GM12874 (cell line): ENCODE data around the gene ITGB1.

ENCODE experiments used
- TF ChIP-seq, protein P1 (sequence below): IDR thresholded peaks from 2 replicates; pipeline ENCODE4 v1.5.1; 2011; ENCODE audit warnings: low read depth, mild to moderate bottlenecking, control low read depth, low read length, moderate library complexity; ENCODE audit not compliant: insufficient read depth

The ITGB1 gene

GRCh38 chr10:32958085-32959005 lies at the start of gene ITGB1:
ITGB1 (minus strand) TSS chr10:32958230; CDS start chr10:32935558, 22,672 bp downstream.
- TF ChIP-seq, protein P1, sequence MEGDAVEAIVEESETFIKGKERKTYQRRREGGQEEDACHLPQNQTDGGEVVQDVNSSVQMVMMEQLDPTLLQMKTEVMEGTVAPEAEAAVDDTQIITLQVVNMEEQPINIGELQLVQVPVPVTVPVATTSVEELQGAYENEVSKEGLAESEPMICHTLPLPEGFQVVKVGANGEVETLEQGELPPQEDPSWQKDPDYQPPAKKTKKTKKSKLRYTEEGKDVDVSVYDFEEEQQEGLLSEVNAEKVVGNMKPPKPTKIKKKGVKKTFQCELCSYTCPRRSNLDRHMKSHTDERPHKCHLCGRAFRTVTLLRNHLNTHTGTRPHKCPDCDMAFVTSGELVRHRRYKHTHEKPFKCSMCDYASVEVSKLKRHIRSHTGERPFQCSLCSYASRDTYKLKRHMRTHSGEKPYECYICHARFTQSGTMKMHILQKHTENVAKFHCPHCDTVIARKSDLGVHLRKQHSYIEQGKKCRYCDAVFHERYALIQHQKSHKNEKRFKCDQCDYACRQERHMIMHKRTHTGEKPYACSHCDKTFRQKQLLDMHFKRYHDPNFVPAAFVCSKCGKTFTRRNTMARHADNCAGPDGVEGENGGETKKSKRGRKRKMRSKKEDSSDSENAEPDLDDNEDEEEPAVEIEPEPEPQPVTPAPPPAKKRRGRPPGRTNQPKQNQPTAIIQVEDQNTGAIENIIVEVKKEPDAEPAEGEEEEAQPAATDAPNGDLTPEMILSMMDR = no peak

DNA sequence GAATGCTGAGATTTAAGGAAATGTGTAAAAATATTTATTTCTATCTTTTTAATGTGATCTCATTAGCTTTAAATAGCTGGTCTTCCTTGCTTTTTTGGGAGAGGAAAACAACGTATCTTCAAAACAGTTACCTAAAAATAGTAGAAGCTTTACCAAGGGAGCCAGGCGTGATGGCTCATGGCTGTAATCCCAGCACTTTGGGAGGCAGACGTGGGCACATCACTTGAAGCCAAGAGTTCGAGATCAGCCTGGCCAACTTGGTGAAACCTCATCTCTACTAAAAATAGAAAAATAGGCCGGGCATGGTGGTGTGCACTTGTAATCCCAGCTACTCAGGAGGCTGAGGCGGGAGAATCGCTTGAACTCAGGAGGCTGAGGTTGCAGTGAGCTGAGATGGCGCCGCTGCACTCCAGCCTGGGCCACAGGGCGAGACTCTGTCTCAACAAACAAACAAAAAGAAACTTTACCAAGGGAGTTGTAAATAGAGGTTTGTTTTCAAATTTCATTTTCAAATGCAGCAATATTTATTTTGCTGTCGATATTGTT lies 48.4 kb upstream of the ITGB1 start:
- TF ChIP-seq, protein P1 = no peak

DNA sequence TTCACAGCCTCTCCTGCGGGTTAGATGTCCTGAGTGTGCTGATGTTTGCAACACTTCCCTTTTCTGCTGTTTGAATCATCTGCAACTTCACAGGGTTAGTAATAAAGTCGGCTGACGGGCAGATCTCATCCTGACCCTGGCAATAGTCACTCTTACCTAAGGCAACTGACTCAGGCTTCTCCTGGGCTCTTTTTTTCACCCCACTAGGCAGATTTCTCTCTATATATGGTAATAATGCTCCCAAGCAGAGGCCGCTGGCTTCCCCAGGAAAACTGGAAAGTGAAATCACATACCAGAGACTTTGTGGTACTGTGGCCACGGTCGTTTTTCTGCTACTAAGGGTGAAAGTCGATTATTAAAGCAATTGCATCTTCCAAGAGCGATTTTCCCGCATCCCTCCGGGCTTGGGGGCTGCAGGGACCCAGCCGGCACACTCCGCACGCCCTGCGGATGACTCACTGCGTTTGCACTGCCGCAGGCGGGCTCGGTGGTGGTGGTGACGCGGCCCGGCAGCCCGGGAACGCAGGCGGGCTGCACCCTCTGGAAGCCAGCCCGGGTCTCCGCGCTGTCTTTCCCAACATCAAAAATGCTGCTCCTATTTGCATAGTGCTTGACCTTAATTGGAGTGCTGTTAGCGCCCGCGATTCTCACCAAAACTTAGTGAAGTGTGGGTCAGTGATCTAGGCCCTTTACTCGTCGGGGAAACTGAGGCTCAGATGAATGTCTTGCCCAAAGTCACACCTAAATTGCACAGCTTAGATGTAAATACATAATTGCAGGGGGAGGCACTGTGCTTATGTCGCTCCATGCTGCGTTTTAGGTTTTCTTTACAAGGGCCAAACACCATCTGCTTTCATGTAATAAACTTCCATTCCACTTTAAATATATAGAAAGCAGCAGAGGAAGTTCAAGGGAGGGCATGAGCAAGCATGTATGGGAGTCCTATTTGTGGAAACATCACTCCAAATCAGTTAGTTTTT lies 47.6 kb upstream of the ITGB1 start:
- TF ChIP-seq, protein P1 = no peak

GRCh38 chr10:33001908-33002492 lies 44.0 kb upstream of the ITGB1 start:
- TF ChIP-seq, protein P1 = no peak

- TF ChIP-seq, protein P1 = no peak
Observed at GRCh38 chr10:32995751-32996150, 37.7 kb upstream of the ITGB1 start.

DNA sequence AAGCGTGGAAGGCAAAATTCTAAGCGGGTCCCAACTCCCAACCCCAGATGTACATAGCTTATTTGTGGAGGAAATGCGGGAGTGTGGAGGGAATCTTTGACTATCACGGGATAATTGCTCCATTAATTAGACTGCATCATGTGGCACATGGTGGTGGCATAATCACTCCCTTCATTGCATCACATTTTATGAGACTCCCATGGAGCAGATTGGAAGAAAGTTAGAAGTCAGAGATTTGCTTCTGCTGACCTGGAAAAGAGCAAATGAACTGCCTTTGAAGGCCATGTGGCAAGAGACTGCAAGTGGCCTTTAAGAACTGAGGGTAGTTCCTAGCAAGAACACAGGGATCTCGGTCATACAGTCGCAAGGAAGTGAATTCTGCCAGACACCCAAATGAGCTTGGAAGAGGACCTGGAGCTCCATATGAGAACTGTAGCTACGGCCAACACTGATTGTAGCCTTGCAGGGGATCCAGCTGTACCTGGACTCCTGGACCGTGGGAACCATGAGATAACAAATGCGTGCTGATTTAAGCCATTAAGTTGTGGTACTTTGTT lies 37.1 kb upstream of the ITGB1 start:
- TF ChIP-seq, protein P1 = no peak
